Left renal pelvis (tissue), 4 donors: ENCODE results near the gene MAB21L4. TPM values are rescaled to one million over a fixed set of nuclear protein-coding genes. Genes with fewer than 3 reads are reported as not detected.

Source experiments
- DNase-seq, 4 donors: peaks; one replicate each; pipeline ENCODE4 v3.0.0-alpha.2; 2013; ENCODE audit warnings: low read depth in 4 of 4, low spot score in 3 of 4
- polyA plus RNA-seq, 4 donors: library from polyadenylated mRNA; unstranded; fragments of 120-200 nt; gene quantifications; one replicate each; pipeline ENCODE4 v1.2.1, GENCODE V29; 2013; ENCODE audit not compliant: insufficient read length in 4 of 4

The MAB21L4 gene
- polyA plus RNA-seq, 4 donors: 0.18 to 2.5 (median 1.6) TPM

DNA sequence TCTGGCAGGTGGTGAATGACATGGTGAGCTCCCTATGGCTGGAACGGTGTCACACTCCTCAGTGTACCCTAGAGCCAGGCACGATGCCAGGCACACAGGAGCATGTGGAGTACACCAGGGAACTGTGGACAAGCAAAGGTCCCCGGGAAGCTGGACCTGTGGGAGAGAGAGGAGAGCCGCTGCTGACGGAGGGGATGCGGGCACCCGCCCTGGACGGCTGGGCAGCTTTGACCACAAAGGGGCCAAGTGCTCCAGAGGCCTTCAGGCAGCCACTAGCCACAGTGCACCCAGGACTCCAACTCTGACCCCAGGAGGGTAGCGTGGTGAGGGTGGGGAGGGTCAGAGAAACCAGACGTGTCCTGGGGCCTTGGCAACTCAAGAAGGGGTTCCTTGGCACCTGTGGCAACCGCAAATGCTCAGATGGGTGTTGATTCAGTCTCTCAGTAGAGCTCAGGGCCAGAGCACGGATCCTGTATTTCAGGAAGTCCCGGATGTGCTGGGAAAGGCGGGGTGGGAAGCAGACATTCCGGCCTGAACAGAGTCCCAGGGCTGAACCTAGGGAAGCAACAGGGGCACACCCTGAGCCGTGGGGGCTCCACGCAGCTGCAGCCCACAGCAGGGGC is 2.3 kb upstream of the MAB21L4 start:
- DNase-seq: no peak

GRCh38 chr2:240896871-240897692 is 1.1 kb upstream of the MAB21L4 start:
- DNase-seq: no peak

DNA sequence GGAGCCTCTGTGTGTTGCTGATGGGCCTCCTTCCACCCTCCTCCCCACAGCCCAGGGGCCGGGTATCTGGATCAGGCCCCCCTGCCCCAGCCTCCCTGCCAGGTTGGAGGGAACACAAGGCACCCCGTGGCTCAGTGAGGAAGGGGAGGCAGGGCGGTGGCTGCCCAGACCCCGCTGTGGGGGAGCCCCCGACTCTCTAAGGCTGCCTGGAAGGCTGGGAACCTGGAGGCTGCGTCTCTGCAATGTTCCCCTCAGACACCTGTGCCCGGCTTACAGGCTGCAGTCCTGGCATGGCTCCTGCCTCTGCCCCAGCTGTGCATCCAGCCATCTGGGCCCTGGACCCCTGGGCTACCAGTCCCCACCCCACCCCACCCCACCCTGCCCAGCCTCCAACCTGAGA is 438 bp upstream of the MAB21L4 start:
- no peak for DNase-seq

GRCh38 chr2:240894836-240895558 is 959 bp downstream of the MAB21L4 start:
- DNase-seq: no peak

DNA sequence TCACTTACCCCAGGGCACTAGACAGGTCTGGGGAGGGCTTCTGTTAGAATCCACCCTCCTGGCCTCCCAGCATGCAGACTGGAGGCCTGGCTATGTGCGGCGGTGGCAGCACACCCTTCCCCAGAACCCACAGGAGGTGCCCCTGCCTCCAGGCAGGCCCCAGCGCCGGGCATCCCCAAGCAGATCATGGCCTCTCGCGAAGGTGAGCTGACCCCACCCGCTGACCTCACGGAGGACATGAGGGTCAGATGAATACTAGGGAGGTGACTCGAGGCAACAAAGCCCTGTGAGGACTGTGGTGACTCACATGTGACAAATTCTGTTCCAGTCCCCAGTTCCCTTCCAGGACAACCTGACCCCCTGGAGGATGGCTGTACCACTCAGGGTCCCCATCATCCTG is 1.9 kb downstream of the MAB21L4 start:
- no peak for DNase-seq

DNA sequence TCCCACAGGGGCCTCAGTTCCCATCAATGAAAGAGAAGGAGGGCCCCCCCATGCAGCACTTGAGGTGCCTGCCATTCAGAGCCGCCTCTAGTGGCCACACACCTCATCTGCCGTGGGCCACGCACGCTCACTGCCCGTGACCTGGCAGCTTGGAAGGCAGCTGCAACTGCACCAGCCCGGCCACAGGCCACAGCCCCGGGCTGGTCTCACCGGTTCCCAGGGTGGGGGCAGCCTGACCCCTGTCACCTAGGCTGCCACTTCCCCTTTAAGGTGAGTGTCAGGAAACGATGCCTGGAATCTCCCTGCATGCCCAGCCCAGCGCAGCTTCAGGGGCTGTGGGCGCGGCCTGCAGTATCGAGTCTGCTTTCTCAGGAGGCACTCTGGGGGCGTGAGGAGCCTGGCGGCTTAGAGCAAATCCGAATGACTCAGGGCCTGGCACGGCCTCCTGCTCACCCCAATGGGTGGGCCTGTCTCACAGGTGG is 2.6 kb downstream of the MAB21L4 start:
- DNase-seq: no peak

DNA sequence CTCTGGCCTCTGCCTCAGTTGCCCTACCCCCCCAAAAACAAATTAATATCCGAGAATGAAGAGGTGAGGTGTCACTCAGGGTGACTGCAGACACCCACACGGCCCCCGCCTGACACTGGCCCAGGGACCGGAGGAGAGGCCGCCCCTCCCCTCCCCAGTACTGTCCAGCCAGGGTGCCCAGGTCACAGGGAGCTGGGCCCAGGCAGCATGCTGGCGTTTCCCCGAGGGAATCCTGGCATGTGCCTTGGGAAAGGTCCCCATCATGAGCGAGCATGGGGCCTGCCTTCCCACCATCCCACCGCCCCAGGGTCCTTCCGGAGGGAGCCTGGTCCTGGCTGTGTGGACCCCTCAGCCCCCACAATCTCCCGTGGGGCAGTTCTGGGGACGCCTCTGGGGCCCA is 3.0 kb downstream of the MAB21L4 start:
- DNase-seq: no peak

DNA sequence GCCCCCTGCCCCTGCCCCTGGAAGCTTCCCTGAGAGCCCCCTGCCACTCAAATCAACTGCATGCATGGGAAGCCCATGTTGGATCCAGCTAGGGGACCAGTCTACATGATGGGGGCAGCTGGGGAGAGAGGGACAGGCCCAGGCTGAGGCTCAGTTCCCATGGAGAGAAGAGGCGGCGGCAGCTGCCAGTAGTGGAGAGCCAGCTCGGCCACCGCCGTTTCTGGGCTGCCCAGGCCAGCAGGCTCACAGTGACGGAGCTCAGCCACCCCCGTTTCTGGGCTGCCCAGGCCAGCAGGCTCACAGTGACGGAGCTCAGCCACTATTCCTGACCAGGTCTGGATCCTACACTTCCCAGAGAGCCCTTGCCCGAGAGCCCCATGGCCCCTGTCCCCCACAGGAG is 3.6 kb downstream of the MAB21L4 start:
- no peak for DNase-seq

DNA sequence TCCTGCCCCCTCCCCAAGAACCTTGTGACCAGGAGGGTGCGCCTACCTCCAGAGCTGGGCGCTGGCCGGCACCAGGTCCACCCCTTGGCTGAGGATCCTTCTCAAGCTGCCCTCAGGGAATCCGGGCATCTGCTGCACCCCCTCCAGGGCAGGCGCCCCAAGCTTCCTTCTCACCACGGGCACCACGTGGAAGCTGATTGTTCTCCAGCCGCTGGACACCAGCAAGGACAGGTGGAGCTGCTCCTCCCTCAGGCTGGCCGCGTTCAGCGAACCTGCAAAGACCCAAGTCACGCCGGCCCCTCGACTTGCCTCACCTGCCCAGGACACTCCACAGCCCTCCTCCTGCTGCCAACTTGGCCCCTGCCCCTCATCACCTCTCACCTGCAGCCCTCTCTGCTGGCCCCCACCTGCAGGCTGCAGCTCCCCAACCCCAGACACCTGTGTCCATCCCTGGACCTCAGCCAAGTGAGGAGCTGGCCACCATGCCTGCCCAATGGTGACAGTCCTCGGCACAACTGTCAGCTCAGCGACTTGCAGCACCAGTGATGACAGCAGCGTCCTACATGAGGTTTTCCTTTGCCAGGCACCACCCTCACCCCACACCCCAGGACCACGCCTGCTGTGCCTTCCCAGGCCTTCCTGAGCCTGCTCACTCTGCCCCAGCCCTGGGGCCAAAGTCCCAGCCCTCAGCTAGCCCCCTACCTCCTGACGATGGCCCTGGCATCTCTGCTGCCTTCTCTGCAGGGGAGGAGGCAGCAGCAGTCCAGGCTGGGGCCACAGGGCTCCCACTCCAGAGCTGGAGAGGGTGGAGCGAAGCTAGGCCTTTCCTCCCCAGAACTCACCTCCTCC is 4.2 kb downstream of the MAB21L4 start:
- no peak for DNase-seq

DNA sequence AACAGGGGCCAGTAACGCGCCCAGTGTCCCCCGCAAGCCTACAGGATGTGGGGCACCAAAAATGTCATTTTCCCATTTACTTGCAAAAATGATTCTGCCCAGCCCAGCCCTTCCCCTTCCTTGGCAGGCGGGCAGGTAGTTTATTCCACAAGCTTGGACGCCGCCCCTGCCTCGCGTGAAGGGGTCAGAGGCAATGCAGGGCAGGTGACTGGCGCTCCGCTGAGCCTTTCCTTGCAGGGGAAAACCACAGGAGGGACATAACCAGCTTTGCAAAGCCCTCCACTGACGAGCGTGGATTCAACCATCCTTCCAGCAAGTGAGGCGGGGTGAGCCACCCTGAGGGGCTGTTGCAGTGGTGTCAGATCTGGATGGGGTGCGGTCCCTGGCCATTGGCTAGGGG is 5.3 kb downstream of the MAB21L4 start:
- no peak for DNase-seq

DNA sequence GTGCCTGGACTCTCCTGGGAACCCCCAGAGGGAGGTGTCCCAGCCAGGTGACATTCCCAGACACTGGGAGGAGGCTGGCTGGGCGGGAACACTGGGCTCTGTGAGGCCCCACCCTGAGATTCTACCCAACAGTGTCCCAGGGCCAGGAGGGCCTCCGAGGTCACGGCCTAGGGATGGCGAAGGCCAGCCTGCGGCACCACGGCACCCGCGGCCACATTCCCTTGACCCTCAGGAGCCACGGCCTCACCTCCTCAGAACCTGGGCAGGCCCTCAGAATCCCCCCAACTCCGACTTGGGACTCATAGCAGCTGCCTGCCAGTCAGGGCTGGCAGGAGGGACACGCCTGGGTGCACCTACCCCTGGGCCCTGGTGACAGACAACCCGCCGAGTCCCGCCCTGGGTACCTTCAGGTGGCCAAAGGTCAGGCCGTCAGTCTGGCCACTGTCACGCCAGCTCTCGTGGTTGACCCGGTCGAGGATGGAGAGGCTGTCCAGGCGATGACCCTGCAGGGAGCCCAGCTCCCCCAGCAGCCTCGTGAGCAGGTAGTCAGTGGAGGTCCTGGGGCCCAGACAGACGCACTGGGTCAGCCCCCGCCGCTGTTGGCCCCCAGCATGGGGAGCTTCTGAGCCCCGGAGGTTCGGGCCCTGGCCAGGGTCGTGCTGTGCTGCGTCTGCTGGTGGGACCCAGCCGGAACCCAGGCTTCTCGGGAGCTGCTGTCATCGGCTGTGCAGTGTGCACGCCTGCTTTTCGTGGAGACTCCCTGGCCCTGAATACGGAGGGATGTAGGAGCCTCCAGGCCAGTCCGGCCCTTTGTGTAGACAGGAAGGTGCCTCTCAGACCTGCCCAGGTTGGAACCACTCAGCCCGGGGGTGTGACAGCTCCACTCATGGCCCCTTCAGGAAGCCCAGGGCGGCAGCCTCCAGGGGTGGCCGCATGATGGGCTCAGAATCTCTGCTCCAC is 6.1 kb downstream of the MAB21L4 start:
- DNase-seq: no peak

DNA sequence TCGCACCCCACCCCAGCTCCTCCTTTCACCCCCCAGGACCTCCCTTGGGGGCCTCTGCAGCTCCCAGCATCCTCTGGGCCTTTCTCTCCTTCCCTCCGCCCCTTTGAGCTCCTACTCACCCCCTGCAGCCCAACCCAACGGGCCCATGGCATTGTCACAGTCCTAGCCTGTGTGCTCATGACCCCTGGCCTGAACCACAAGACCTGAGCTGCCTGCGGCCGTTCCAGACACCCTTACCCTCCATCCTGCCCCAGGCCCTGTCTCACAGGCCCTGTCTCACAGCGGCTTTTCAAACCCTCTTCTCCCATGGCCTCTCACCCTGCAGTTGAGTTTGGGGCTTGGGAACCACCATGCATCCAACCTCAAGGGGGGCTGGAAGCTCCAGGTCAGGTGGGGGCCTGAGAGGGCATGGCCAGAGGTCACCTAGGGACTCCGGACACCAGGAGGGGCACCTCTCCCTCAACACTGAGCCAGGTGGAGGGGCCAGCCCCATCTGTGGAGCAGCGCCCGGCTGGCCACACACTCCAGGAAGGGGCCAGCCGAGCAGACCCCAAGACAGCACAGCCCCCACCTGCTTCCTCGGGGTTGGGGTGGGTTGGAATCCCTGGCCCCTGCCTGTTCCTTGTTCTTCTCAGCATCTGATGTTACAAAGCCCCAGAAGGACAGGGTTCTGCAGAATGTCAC is 6.9 kb downstream of the MAB21L4 start:
- DNase-seq: no peak

- no peak for DNase-seq
These were observed 7.6 kb downstream of the MAB21L4 start for GRCh38 chr2:240888130-240888889.

- no peak for DNase-seq
These were observed 8.3 kb downstream of the MAB21L4 start for GRCh38 chr2:240887631-240888030.

DNA sequence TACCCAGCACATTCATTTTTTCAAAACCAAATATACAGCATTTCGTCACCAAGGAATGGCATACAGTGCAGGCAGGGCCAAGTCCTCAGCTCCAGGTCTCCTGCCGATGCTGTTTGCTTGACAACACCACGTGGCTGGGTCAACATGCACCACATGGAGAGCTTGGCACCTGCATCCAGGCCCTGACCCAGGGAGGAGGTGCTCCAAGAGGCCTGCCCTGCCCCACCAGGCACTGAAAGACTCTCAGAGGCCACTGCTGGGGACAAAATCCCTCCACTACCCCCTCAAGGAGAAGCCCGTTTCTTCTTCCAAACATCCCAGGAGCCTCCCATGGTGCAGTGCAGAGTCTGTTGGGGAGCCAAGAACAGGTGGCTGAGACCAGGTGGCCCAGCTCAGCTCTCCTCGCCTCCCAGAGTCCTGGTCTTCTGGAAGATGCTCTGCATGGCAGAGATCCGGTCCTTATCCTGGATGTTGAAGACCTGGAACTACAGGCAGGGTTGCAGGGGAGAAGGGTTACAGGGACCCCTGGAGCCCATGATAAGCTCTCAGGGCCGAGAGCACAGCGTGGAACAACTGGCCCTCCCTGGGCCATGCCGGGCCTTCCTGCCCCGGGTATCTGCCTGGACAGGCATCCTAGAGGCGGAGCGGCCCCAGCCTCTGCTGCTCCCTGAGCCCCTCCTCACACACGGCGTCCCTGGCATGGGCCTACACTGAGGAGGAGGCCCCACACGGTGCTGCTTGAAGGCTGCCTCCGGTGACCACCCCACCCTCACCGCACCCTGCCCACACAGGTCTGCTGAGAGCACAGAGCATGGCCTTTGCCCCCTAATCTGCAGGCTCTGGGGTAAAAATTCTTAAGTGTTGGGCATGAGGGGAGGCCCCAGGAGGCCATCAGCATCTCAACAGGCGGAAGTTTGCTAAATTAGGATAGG is 9.0 kb downstream of the MAB21L4 start:
- no peak for DNase-seq

- DNase-seq: no peak
These were observed 9.9 kb downstream of the MAB21L4 start for GRCh38 chr2:240886023-240886565.

DNA sequence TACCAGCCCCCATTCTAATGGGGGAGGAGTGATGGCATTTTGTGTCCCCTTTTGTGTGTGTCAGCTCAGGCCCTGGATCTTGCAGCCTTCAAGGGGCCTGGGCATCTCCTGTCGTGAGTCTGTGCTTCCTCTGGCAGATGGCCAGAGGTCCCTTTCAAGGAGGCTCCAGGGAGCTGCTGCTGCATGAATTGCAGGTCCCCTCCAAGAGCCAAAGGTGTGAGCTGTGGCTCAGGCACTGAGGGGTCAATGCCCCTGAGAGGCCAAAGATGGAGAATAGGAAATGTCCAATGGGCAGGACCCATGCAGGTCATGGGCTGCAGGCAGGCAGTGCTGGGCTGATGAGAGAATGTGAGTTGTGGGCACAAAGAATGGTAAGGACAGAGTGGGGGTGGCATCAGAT is 10.4 kb downstream of the MAB21L4 start:
- no peak for DNase-seq
